Measurements from ENCODE around the gene SGSM2.

Gene SGSM2

DNA sequence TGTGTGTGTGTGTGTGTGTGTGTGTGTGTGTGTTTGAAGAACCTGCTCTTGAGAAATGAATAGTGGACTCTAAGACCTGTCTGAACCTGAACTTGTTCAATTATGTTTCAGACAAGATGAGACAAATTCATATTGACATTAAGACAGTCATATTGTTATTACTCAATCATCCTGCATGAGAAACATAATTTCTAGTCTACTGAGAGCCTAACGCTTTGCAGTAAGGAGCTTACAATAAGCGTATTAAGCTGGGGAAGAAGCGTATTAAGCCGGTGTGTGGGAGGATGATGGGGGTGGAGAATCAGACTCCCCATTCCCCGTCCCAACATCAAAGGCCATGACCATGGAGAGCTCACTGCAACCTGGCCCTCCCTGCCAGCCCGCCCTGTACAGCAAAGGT is 86.0 kb downstream of the SGSM2 start:
- H3K9me3 ChIP-seq (ENCODE audit: control insufficient read depth, insufficient read depth, low read length): no peaks in the 10 kb centered on the region
- no peaks in the 10 kb centered on the region; the same call in 1 of the 2 replicates for H3F3A ChIP-seq (ENCODE audit: control insufficient read depth, insufficient read depth)
- no peaks in the 10 kb centered on the region for H3K4me1 ChIP-seq (ENCODE audit: control insufficient read depth, low read length)
- TF ChIP-seq EZH2phosphoT487 (IDR thresholded peaks at IDR 0.05; ENCODE audit: borderline replicate concordance, low read length): no peak
- no peaks in the 10 kb centered on the region for H3K79me2 ChIP-seq (ENCODE audit: control insufficient read depth, low read length)
- H4K20me1 ChIP-seq (ENCODE audit: control insufficient read depth, insufficient read depth, low read depth, low read length): no peaks in the 10 kb centered on the region
- no peaks in the 10 kb centered on the region for H3K27me3 ChIP-seq (ENCODE audit: control insufficient read depth, low read length)
- no peak overlapping the region for H3K27ac ChIP-seq (ENCODE audit: low read depth, low read length)
- H3K4me3 ChIP-seq (ENCODE audit: low read length): no peak overlapping the region
- peaks cover 38% of the 10 kb centered on the region for H3K36me3 ChIP-seq (ENCODE audit: control insufficient read depth, low read length)
- H3K9me2 ChIP-seq (replicated peaks; ENCODE audit: control insufficient read depth, low read length): no peaks in the 10 kb centered on the region
- no peak overlapping the region for H3K4me2 ChIP-seq (ENCODE audit: low read length)

DNA sequence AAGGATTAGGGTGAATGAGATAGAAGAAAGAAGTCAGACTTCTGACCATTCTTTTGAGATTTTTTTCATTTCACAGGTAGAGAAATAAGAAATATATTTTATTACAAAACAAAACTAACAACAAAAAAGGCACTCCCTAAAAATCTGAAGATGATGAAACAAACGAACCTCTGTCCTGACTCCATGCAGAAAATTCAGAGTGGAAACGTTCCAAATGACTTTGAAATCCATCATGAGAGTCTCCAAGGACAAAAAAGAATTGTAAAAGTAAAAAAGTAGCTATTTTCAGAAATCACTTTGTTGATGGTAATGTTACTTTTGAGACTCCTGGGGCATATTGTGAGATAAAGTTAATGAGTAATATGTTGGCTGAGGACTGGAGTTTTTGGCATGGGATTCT is 89.9 kb downstream of the SGSM2 start:
- Histone ChIP-seq H3K9me2 (replicated peaks; ENCODE audit: control insufficient read depth, low read length) (no peaks in the 10 kb centered on the region), H3K27me3 (ENCODE audit: control insufficient read depth, low read length) (no peaks in the 10 kb centered on the region), H3F3A (ENCODE audit: control insufficient read depth, insufficient read depth) (no peaks in the 10 kb centered on the region; the same call in 1 of the 2 replicates), H4K20me1 (ENCODE audit: control insufficient read depth, insufficient read depth, low read depth, low read length) (no peaks in the 10 kb centered on the region; the same call in 1 of the 2 replicates), H3K36me3 (ENCODE audit: control insufficient read depth, low read length) (peaks cover 16% of the 10 kb centered on the region; the same call in 1 of the 2 replicates), H3K4me2 (ENCODE audit: low read length) (no peak overlapping the region), H3K9me3 (ENCODE audit: control insufficient read depth, insufficient read depth, low read length) (no peaks in the 10 kb centered on the region), H3K4me3 (ENCODE audit: low read length) (no peak overlapping the region), H3K27ac (ENCODE audit: low read depth, low read length) (no peak overlapping the region), H3K79me2 (ENCODE audit: control insufficient read depth, low read length) (no peaks in the 10 kb centered on the region), H3K4me1 (ENCODE audit: control insufficient read depth, low read length) (no peaks in the 10 kb centered on the region)
- no peak for TF ChIP-seq EZH2phosphoT487 (IDR thresholded peaks at IDR 0.05; ENCODE audit: borderline replicate concordance, low read length)
- TF ChIP-seq, protein P1, sequence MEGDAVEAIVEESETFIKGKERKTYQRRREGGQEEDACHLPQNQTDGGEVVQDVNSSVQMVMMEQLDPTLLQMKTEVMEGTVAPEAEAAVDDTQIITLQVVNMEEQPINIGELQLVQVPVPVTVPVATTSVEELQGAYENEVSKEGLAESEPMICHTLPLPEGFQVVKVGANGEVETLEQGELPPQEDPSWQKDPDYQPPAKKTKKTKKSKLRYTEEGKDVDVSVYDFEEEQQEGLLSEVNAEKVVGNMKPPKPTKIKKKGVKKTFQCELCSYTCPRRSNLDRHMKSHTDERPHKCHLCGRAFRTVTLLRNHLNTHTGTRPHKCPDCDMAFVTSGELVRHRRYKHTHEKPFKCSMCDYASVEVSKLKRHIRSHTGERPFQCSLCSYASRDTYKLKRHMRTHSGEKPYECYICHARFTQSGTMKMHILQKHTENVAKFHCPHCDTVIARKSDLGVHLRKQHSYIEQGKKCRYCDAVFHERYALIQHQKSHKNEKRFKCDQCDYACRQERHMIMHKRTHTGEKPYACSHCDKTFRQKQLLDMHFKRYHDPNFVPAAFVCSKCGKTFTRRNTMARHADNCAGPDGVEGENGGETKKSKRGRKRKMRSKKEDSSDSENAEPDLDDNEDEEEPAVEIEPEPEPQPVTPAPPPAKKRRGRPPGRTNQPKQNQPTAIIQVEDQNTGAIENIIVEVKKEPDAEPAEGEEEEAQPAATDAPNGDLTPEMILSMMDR (IDR thresholded peaks at IDR 0.05; ENCODE audit: low read depth, low read length, poor library complexity, severe bottlenecking): no peak

DNA sequence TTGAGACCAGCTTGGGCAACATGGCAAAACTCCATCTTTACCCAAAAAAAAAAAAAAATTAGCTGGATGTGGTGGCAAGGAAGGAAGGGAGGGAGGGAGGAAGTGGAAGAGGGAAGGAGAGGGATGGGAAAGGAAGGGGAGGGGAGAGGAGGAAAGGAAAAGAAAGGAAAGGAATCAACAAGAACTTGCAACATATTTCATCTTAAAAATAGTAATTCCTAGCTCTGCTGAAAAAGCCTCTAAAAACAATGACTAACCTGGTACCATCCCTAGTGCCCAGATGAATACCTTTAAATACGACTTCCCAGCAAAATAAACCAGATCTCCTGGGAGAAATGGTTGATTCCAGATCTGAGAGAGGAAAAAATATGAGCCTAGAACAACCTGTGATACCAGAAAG is 90.6 kb downstream of the SGSM2 start:
- H3K4me3 ChIP-seq (ENCODE audit: low read length): no peak overlapping the region
- no peaks in the 10 kb centered on the region for H3K27me3 ChIP-seq (ENCODE audit: control insufficient read depth, low read length)
- TF ChIP-seq, protein P1 (IDR thresholded peaks at IDR 0.05; ENCODE audit: low read depth, low read length, poor library complexity, severe bottlenecking): no peak
- TF ChIP-seq EZH2phosphoT487 (IDR thresholded peaks at IDR 0.05; ENCODE audit: borderline replicate concordance, low read length): no peak
- no peaks in the 10 kb centered on the region for H3K9me3 ChIP-seq (ENCODE audit: control insufficient read depth, insufficient read depth, low read length)
- H3K79me2 ChIP-seq (ENCODE audit: control insufficient read depth, low read length): no peaks in the 10 kb centered on the region
- peaks cover 20% of the 10 kb centered on the region for H3K36me3 ChIP-seq (ENCODE audit: control insufficient read depth, low read length)
- H3K9me2 ChIP-seq (replicated peaks; ENCODE audit: control insufficient read depth, low read length): no peaks in the 10 kb centered on the region
- no peaks in the 10 kb centered on the region for H3K4me1 ChIP-seq (ENCODE audit: control insufficient read depth, low read length)
- no peaks in the 10 kb centered on the region; the same call in 1 of the 2 replicates for H4K20me1 ChIP-seq (ENCODE audit: control insufficient read depth, insufficient read depth, low read depth, low read length)
- H3K4me2 ChIP-seq (ENCODE audit: low read length): no peak overlapping the region
- no peaks in the 10 kb centered on the region; the same call in 1 of the 2 replicates for H3F3A ChIP-seq (ENCODE audit: control insufficient read depth, insufficient read depth)
- no peak overlapping the region for H3K27ac ChIP-seq (ENCODE audit: low read depth, low read length)
